Loucy (cell line): ENCODE results near the gene TMEM163.

Experiments used
- CTCF ChIP-seq: fragments of 200-600 bp; sonication (generic); conservative IDR thresholded peaks from 2 replicates; pipeline ENCODE4 v1.5.1; 2014; ENCODE audit warnings: mild to moderate bottlenecking, antibody characterized with exemption, low read length
- EZH2phosphoT487 ChIP-seq: fragments of 200-600 bp; IDR thresholded peaks from 2 replicates; pipeline ENCODE4 v1.6.1; 2018; ENCODE audit warnings: antibody characterized with exemption, mild to moderate bottlenecking, moderate library complexity, borderline replicate concordance

GRCh38 chr2:134623796-134624195 lies 95.0 kb downstream of the TMEM163 start:
- no peak for TF ChIP-seq EZH2phosphoT487
- no peak for TF ChIP-seq CTCF
